Measurements from ENCODE around the gene UBC.
A peak's percentile ranks its signal among the peaks of the same experiment; 100 is the strongest.

Gene UBC

GRCh38 chr12:124866195-124866882 is 48.1 kb downstream of the UBC start:
- no peak for TF ChIP-seq CTCF (IDR thresholded peaks at IDR 0.05; ENCODE audit: control extremely low read depth, extremely low read depth, low read depth, missing control alignments)
- no peak for DNase-seq (ENCODE audit: extremely low spot score)
- CTCF ChIA-PET = interaction anchor here (1.1 to 1.7 kb wide), 2 partner anchors 21 to 40 kb away, joined by 3 to 4 read pairs; no protein-coding TSS in a partner anchor
- POLR2A ChIA-PET = no interaction called here

- CTCF ChIA-PET = interaction anchor here (1.1 to 1.7 kb wide), 2 partner anchors 21 to 41 kb away, joined by 3 to 4 read pairs; no protein-coding TSS in a partner anchor
- TF ChIP-seq CTCF (IDR thresholded peaks at IDR 0.05; ENCODE audit: control extremely low read depth, extremely low read depth, low read depth, missing control alignments) = no peak
- POLR2A ChIA-PET = no interaction called here
- DNase-seq (ENCODE audit: extremely low spot score) = no peak
Measured at GRCh38 chr12:124865728-124866127, 48.7 kb downstream of the UBC start.

GRCh38 chr12:124864326-124864752 is 50.1 kb downstream of the UBC start:
- TF ChIP-seq CTCF (IDR thresholded peaks at IDR 0.05; ENCODE audit: control extremely low read depth, extremely low read depth, low read depth, missing control alignments) = no peak
- ChIA-PET POLR2A (interaction anchor here (0.6 kb wide), 1 partner anchor 1633 kb away, joined by 5 read pairs; no protein-coding TSS in a partner anchor), CTCF (interaction anchor here (1.2 kb wide), 1 partner anchor 42 kb away, joined by 4 read pairs; no protein-coding TSS in a partner anchor)
- DNase-seq (ENCODE audit: extremely low spot score) = no peak

- no peak for TF ChIP-seq CTCF (IDR thresholded peaks at IDR 0.05; ENCODE audit: control extremely low read depth, extremely low read depth, low read depth, missing control alignments)
- ChIA-PET POLR2A (no interaction called here), CTCF (interaction anchor here (1.5 kb wide), 1 partner anchor 43 kb away, joined by 10 read pairs; no protein-coding TSS in a partner anchor)
- peak; percentile 99 for DNase-seq (ENCODE audit: extremely low spot score)
Measured at GRCh38 chr12:124863416-124864325, 50.8 kb downstream of the UBC start, which contains the start of gene SCARB1. Gene SCARB1, minus strand, starts transcription at chr12:124863864. Its CDS starts 144 bp downstream, at chr12:124863720.

GRCh38 chr12:124862768-124863415 is 51.6 kb downstream of the UBC start:
- TF ChIP-seq CTCF (IDR thresholded peaks at IDR 0.05; ENCODE audit: control extremely low read depth, extremely low read depth, low read depth, missing control alignments) = no peak
- CTCF ChIA-PET = interaction anchor here (0.6 to 1.5 kb wide), 5 partner anchors 10 to 45 kb away, joined by 3 to 10 read pairs (median 3); no protein-coding TSS in a partner anchor
- POLR2A ChIA-PET = interaction anchor here (0.7 to 0.8 kb wide), 2 partner anchors 25 to 48 kb away, joined by 3 to 5 read pairs; no protein-coding TSS in a partner anchor
- DNase-seq (ENCODE audit: extremely low spot score) = peak; percentile 53
